Effector memory CD8-positive, alpha-beta T cell (primary cell): ENCODE measurements around the gene TCOF1.

Source experiments
- ATAC-seq: fragments of 150-1000 bp; cut with Tn5 transposase; replicated peaks from 2 replicates; pipeline ENCODE4 v1.10.0; 2021; ENCODE audit warnings: mild to moderate bottlenecking, moderate library complexity
- DNase-seq, 3 experiments: peaks; one replicate each; pipeline ENCODE4 v3.0.0; 2021
- H3K27ac Mint-ChIP-seq, 2 donors: one replicate each; pipeline ENCODE4 v1.8.0; 2022; ENCODE audit warnings: mild to moderate bottlenecking in 2 of 2, mixed read lengths in 2 of 2, moderate library complexity in 2 of 2
- H3K27me3 Mint-ChIP-seq, 2 donors: one replicate each; pipeline ENCODE4 v1.8.0; 2022; ENCODE audit warnings: mixed read lengths in 2 of 2
- H3K36me3 Mint-ChIP-seq: one replicate; pipeline ENCODE4 v1.8.0; 2022; ENCODE audit warnings: mild to moderate bottlenecking, moderate library complexity, mixed read lengths; ENCODE audit not compliant: insufficient read depth
- H3K4me1 Mint-ChIP-seq, 2 donors: one replicate each; pipeline ENCODE4 v1.8.0; 2022; ENCODE audit warnings: low read depth in 2 of 2, mixed read lengths in 2 of 2
- H3K4me3 Mint-ChIP-seq, 2 donors: one replicate each; pipeline ENCODE4 v1.8.0; 2022; ENCODE audit warnings: mild to moderate bottlenecking in 2 of 2, mixed read lengths in 2 of 2, moderate library complexity in 2 of 2
- H3K9me3 Mint-ChIP-seq, 2 donors: one replicate each; pipeline ENCODE4 v1.8.0; 2022; ENCODE audit warnings: mixed read lengths in 2 of 2

Gene TCOF1

DNA sequence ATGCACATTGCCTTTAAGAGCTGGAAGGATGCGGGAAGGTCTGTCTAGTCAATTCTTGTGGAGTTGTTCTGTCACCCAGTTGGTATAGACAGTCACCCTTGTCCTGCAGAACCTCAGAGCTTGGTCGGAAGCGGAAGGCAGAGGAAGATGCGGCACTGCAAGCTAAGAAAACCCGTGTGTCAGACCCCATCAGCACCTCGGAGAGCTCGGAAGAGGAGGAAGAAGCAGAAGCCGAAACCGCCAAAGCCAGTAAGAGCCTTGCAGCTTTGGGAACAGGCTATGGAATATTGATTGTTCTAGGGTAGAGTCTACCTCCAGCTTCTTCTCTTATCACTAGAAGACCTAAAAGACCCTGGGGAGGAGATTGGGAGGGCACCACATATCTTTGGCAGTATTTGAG, 6.5 kb downstream of the TCOF1 start:
- Mint-ChIP-seq H3K9me3 (no peaks in the 10 kb centered on the region), H3K4me3 (no peak overlapping the region), H3K36me3 (peaks cover 45% of the 10 kb centered on the region), H3K27ac (no peak overlapping the region), H3K27me3 (no peaks in the 10 kb centered on the region), H3K4me1 (peaks cover 30 to 32% of the 10 kb centered on the region in 2 donors)
- ATAC-seq (no peak), DNase-seq (no peak)

- DNase-seq (no peak), ATAC-seq (no peak)
- no peaks in the 10 kb centered on the region for H3K9me3 Mint-ChIP-seq
- peaks cover 5 to 6% of the 10 kb centered on the region in 2 donors for H3K4me1 Mint-ChIP-seq
- no peak overlapping the region for H3K4me3 Mint-ChIP-seq
- H3K36me3 Mint-ChIP-seq: peaks cover 66% of the 10 kb centered on the region
- no peaks in the 10 kb centered on the region for H3K27me3 Mint-ChIP-seq
- peak overlapping the region in 1 of 2 donors; percentile 25 for H3K27ac Mint-ChIP-seq
These were observed 11.0 kb downstream of the TCOF1 start for GRCh38 chr5:150368526-150368925.

DNA sequence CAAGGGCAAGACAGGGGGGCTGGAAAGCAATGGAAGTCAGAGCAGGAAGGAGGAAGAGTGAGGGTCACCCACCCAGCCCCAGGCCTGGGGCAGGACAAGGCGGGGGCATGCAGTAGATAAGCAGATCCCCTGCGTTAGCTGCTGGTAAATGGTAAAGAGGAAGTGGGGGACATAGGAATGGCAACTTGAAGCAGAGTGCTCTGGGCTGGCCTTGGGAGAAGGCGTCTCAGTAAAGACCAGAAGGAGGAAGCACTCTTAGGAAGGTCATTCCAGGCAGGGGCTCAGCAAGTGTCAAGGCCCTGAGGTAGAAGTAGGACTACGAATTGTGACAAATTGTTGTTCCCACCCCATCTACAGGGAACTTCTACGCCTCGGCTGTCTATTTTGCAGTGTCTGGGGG, 15.1 kb downstream of the TCOF1 start:
- H3K9me3 Mint-ChIP-seq: no peaks in the 10 kb centered on the region
- no peak overlapping the region for H3K4me3 Mint-ChIP-seq
- H3K27ac Mint-ChIP-seq: peak overlapping the region in 1 of 2 donors; percentile 89
- no peak for DNase-seq
- peaks cover 24 to 32% of the 10 kb centered on the region in 2 donors for H3K4me1 Mint-ChIP-seq
- ATAC-seq: no peak
- no peaks in the 10 kb centered on the region for H3K27me3 Mint-ChIP-seq
- H3K36me3 Mint-ChIP-seq: peaks cover 66% of the 10 kb centered on the region

DNA sequence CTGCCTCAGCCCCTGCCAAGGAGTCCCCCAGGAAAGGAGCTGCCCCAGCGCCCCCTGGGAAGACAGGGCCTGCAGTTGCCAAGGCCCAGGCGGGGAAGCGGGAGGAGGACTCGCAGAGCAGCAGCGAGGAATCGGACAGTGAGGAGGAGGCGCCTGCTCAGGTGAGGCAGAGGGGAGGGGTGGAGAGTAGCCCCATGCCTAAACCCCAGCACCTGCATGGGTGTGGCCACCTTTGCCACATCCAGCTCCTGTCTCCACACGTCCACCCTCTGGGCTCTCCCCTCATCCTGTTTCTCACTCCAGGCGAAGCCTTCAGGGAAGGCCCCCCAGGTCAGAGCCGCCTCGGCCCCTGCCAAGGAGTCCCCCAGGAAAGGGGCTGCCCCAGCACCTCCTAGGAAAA, 17.2 kb downstream of the TCOF1 start:
- Mint-ChIP-seq H3K27ac (peak overlapping the region; percentile 89), H3K36me3 (peaks cover 66% of the 10 kb centered on the region), H3K4me1 (peaks cover 33 to 47% of the 10 kb centered on the region in 2 donors), H3K9me3 (no peaks in the 10 kb centered on the region), H3K27me3 (no peaks in the 10 kb centered on the region), H3K4me3 (peak overlapping the region in 1 of 2 donors; percentile 27)
- ATAC-seq (no peak), DNase-seq (no peak)

DNA sequence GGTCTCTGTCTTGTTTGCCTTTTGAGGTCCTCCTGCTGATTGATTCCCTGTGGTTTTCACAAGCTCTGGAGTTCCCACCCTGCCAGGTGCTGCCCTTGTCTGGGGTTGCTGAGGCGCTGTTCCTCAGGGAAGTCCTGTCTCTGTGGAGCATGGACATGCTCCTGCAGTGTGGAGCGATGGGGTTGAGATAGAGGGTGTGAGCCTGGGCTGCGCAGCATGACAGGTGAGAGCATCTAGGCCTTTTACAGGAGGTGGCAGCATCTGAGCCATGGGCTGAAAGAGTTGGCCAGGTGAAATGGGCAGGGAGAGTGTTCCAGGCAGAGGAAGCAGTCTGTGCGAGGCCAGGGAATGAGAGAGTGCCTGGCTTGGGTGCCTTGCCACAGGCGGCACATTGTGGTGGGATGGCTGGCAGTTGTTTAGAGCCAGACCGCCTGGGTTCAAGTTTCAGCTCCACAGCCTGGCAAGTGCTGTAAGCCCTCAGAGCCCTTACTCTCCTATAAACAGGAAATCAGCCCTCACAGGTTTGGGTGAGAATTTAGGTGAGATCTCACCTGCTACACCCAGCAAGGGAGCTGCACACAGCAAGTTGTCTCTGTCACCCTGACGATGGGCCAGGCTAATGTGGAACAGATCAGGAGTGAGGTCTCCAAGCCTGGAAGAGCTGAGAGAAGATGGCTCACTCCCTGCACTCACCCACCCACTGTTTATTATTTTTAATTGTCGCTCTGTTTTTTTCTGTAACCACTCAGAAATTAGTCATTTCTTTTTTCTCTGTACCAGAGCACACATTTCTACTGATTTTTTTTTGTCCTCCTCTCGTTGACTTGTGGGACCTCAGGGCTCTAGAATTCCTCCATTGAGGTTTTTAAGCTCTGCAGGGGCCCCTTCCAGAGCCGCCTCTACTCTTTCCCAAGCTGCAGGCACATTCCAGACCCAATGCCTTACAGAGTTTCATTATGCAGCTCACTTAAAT, 19.6 kb downstream of the TCOF1 start:
- peak in 1 of 3 experiments; percentile 30 for DNase-seq
- Mint-ChIP-seq H3K4me3 (peak overlapping the region; percentile 58 to 71), H3K4me1 (peaks cover 29 to 47% of the 10 kb centered on the region in 2 donors), H3K27ac (peak overlapping the region; percentile 89), H3K9me3 (no peaks in the 10 kb centered on the region), H3K27me3 (no peaks in the 10 kb centered on the region), H3K36me3 (peaks cover 69% of the 10 kb centered on the region)
- ATAC-seq: peak; percentile 86

DNA sequence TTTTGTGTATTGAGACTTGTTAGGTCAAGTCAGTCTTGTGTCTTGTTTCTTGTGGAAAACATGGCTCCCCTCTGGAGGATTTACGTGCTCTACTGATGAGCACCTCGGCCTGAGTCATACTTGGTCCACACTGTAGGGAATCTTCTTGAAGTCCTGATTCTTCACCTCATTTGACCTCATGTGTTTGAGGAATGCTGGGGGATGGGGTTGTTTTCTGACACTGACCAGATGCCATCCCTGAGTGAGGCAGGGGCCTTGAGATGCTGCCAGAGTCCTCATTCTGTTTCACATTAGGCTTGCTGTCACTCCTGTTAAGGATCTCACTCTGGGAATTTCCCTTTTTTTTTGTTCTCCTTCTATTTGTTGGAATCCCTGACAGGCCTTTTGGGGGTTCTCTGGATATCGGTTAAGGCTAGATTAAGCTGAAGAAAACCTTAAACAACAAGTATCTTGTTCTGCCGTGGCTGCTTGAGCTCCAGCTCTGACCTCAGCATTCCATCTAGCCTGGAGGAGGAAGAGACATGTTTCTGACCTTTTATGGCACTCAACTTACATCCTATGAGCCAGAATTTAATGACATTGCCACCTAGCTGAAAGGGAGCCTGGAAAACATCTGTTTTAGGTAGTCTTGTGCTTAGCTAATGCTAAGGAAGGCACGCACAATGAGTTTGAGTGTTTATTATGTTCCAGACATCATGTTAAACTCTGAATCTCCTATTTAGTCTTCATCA, 20.6 kb downstream of the TCOF1 start:
- H3K4me3 Mint-ChIP-seq: peak overlapping the region; percentile 58 to 71
- ATAC-seq (no peak), DNase-seq (no peak)
- H3K27me3 Mint-ChIP-seq: no peaks in the 10 kb centered on the region
- H3K27ac Mint-ChIP-seq: peak overlapping the region; percentile 89
- H3K4me1 Mint-ChIP-seq: peaks cover 29 to 47% of the 10 kb centered on the region in 2 donors
- H3K36me3 Mint-ChIP-seq: peaks cover 76% of the 10 kb centered on the region
- H3K9me3 Mint-ChIP-seq: no peaks in the 10 kb centered on the region

DNA sequence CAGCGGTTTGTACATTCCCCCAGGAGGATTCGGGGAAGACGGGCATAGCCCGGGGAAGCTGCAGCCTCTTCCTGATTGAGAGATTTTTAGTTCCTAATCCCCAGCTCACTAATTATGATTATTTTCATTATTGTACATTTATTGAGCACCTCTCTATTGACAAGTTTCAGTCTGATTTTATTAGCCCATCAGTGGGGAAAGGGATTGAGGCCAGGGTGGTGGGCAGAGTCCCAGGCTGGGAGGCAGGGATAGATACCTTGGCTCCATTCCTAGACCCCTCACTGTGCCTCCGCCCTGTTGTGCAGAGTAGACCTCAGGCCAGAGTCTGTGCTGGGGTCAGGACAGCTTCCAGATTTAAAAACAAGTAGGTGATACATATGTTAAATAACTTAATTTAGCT, 27.2 kb downstream of the TCOF1 start:
- Mint-ChIP-seq H3K4me3 (no peak overlapping the region), H3K4me1 (peaks cover 6 to 10% of the 10 kb centered on the region in 2 donors), H3K27ac (peak overlapping the region; percentile 76 to 89), H3K36me3 (peaks cover 88% of the 10 kb centered on the region), H3K9me3 (no peaks in the 10 kb centered on the region), H3K27me3 (no peaks in the 10 kb centered on the region)
- ATAC-seq (no peak), DNase-seq (no peak)

GRCh38 chr5:150386024-150386855, 28.7 kb downstream of the TCOF1 start:
- Mint-ChIP-seq H3K27me3 (no peaks in the 10 kb centered on the region), H3K27ac (peak overlapping the region; percentile 62 to 79), H3K4me3 (no peak overlapping the region), H3K36me3 (peaks cover 88% of the 10 kb centered on the region), H3K9me3 (no peaks in the 10 kb centered on the region), H3K4me1 (peaks cover 6 to 10% of the 10 kb centered on the region in 2 donors)
- ATAC-seq: no peak
- DNase-seq: no peak

DNA sequence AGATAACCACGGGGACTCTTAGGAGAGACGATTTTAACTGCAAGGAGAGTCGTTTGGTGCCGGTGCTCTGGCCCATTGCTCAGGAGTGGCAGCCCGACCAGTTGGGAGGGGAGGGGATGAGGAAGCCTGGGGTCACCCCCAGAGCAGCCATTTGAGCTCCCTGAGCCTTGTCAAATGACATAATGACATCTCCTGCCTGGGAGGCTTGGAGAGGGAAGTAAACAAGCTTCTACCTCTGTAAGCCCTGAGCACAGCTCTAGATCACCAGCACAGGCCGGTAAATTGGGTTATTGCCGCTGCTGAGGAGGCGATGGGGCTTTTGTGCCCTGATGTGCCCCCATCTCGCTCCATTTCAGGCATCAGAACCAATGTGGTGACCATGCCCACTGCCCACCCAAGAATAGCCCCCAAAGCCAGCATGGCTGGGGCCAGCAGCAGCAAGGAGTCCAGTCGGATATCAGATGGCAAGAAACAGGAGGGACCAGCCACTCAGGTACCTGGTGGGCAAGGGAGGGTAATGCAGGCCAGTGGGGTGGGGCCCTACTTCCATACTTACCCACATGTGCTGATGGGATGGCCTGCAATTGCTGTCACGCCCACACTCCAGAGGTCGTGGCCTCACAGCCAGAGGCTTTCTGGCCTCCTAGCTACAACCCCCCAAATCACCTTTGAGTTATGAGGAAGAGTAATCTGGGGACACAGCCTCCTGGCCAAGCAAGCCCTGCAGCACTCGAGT, 32.2 kb downstream of the TCOF1 start:
- DNase-seq: no peak
- Mint-ChIP-seq H3K4me1 (no peaks in the 10 kb centered on the region), H3K36me3 (peaks cover 82% of the 10 kb centered on the region), H3K27me3 (no peaks in the 10 kb centered on the region), H3K9me3 (no peaks in the 10 kb centered on the region), H3K27ac (peak overlapping the region in 1 of 2 donors; percentile 83), H3K4me3 (no peak overlapping the region)
- ATAC-seq: no peak

- no peak for DNase-seq
- Mint-ChIP-seq H3K4me1 (peaks cover 0 to under 1% of the 10 kb centered on the region in 2 donors), H3K4me3 (peak overlapping the region in 1 of 2 donors; percentile 22), H3K27me3 (no peaks in the 10 kb centered on the region), H3K9me3 (no peaks in the 10 kb centered on the region), H3K36me3 (peaks cover 83% of the 10 kb centered on the region), H3K27ac (peak overlapping the region in 1 of 2 donors; percentile 83)
- ATAC-seq: no peak
These were observed 33.8 kb downstream of the TCOF1 start for GRCh38 chr5:150391064-150391834.

DNA sequence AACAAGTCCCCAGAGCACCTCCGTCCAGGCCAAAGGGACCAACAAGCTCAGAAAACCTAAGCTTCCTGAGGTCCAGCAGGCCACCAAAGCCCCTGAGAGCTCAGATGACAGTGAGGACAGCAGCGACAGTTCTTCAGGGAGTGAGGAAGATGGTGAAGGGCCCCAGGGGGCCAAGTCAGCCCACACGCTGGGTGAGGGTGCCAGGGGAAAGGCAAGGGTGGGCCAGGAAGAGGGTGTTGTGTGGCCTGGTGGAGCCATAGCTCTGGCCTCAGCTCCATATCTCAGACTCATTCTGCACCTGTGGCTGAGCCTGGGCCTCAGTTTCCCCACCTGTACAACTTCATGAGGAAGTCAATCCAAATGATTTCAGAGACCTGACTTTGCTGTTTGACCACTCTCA, 34.5 kb downstream of the TCOF1 start:
- H3K9me3 Mint-ChIP-seq: no peaks in the 10 kb centered on the region
- H3K27me3 Mint-ChIP-seq: no peaks in the 10 kb centered on the region
- H3K36me3 Mint-ChIP-seq: peaks cover 85% of the 10 kb centered on the region
- H3K4me1 Mint-ChIP-seq: peaks cover 0 to 5% of the 10 kb centered on the region in 2 donors
- ATAC-seq (no peak), DNase-seq (no peak)
- no peak overlapping the region for H3K4me3 Mint-ChIP-seq
- peak overlapping the region in 1 of 2 donors; percentile 83 for H3K27ac Mint-ChIP-seq

- no peaks in the 10 kb centered on the region for H3K9me3 Mint-ChIP-seq
- peaks cover 3 to 5% of the 10 kb centered on the region in 2 donors for H3K4me1 Mint-ChIP-seq
- H3K36me3 Mint-ChIP-seq: peaks cover 85% of the 10 kb centered on the region
- ATAC-seq: no peak
- no peaks in the 10 kb centered on the region for H3K27me3 Mint-ChIP-seq
- H3K4me3 Mint-ChIP-seq: no peak overlapping the region
- DNase-seq: no peak
- H3K27ac Mint-ChIP-seq: no peak overlapping the region
These were observed 35.2 kb downstream of the TCOF1 start for GRCh38 chr5:150392680-150393079.
